H9 (cell line): ENCODE results near the gene IL31. TPM values are rescaled to one million over a fixed set of nuclear protein-coding genes. Genes with fewer than 3 reads are reported as not detected.

Source experiments
- DNase-seq: peaks from one replicate; pipeline ENCODE4 v3.0.0-alpha.2; 2017
- H2AFZ ChIP-seq: one replicate; pipeline ENCODE4 v1.6.1; 2013; ENCODE audit warnings: mild to moderate bottlenecking, low read length, control low read depth, moderate library complexity
- H2AK5ac ChIP-seq: 2 replicates; pipeline ENCODE4 v1.6.1; 2013; ENCODE audit warnings: low read length, control low read depth, mixed read lengths; ENCODE audit not compliant: insufficient read length
- H2BK120ac ChIP-seq: one replicate; pipeline ENCODE4 v1.6.1; 2013; ENCODE audit warnings: low read depth, mild to moderate bottlenecking, low read length, control low read depth, inconsistent platforms; ENCODE audit not compliant: poor library complexity, severe bottlenecking
- H2BK12ac ChIP-seq: 2 replicates; pipeline ENCODE4 v1.6.1; 2013; ENCODE audit warnings: low read length, control low read depth, mixed read lengths, low read depth; ENCODE audit not compliant: insufficient read length
- H2BK15ac ChIP-seq: 2 replicates; pipeline ENCODE4 v1.6.1; 2013; ENCODE audit warnings: low read depth, low read length, control low read depth
- H2BK20ac ChIP-seq: one replicate; pipeline ENCODE4 v1.6.1; 2013; ENCODE audit warnings: low read depth, mild to moderate bottlenecking, low read length, control low read depth, inconsistent platforms; ENCODE audit not compliant: poor library complexity, severe bottlenecking
- H2BK5ac ChIP-seq: 2 replicates; pipeline ENCODE4 v1.6.1; 2013; ENCODE audit warnings: low read length, control low read depth, mixed read lengths; ENCODE audit not compliant: insufficient read length
- H3K14ac ChIP-seq: 2 replicates; pipeline ENCODE4 v1.6.1; 2013; ENCODE audit warnings: low read length, control low read depth; ENCODE audit not compliant: insufficient read depth
- H3K18ac ChIP-seq: 2 replicates; pipeline ENCODE4 v1.6.1; 2013; ENCODE audit warnings: low read depth, mild to moderate bottlenecking, mixed read lengths, low read length, control low read depth; ENCODE audit not compliant: insufficient read length
- H3K23ac ChIP-seq: 2 replicates; pipeline ENCODE4 v1.6.1; 2013; ENCODE audit warnings: low read length, control low read depth, mixed read lengths, low read depth; ENCODE audit not compliant: insufficient read length
- H3K23me2 ChIP-seq: 2 replicates; pipeline ENCODE4 v1.6.1; 2013; ENCODE audit warnings: low read depth, mild to moderate bottlenecking, mixed read lengths, low read length, control low read depth; ENCODE audit not compliant: insufficient read length, poor library complexity, severe bottlenecking
- H3K27ac ChIP-seq: 2 replicates; pipeline ENCODE4 v1.5.1; 2013; ENCODE audit warnings: low read length, control low read depth, mixed read lengths, low read depth; ENCODE audit not compliant: insufficient read length
- H3K27me3 ChIP-seq: 2 replicates; pipeline ENCODE4 v1.6.1; 2013; ENCODE audit warnings: low read length, control low read depth, inconsistent platforms; ENCODE audit not compliant: insufficient read depth
- H3K4ac ChIP-seq: 2 replicates; pipeline ENCODE4 v1.6.1; 2013; ENCODE audit warnings: low read depth, mild to moderate bottlenecking, control low read depth, inconsistent platforms, low read length, moderate library complexity
- H3K4me1 ChIP-seq: 2 replicates; pipeline ENCODE4 v1.6.1; 2013; ENCODE audit warnings: low read length, control low read depth, inconsistent platforms; ENCODE audit not compliant: insufficient read depth
- H3K4me2 ChIP-seq: 2 replicates; pipeline ENCODE4 v1.6.1; 2013; ENCODE audit warnings: low read length, control low read depth, mixed read lengths; ENCODE audit not compliant: insufficient read length, insufficient read depth
- H3K56ac ChIP-seq: 2 replicates; pipeline ENCODE4 v1.6.1; 2013; ENCODE audit warnings: low read depth, mild to moderate bottlenecking, mixed read lengths, low read length, control low read depth; ENCODE audit not compliant: insufficient read length
- H3K79me1 ChIP-seq: 2 replicates; pipeline ENCODE4 v1.6.1; 2013; ENCODE audit warnings: low read depth, mild to moderate bottlenecking, moderate library complexity, low read length, control low read depth, inconsistent platforms; ENCODE audit not compliant: insufficient read depth, poor library complexity, severe bottlenecking
- H3K79me2 ChIP-seq: 2 replicates; pipeline ENCODE4 v1.6.1; 2013; ENCODE audit warnings: low read length, control low read depth, inconsistent platforms; ENCODE audit not compliant: insufficient read depth
- H3K9ac ChIP-seq: 2 replicates; pipeline ENCODE4 v1.6.1; 2013; ENCODE audit warnings: low read length, control low read depth, mixed read lengths; ENCODE audit not compliant: insufficient read length; ENCODE audit errors: extremely low read depth
- H3K9me3 ChIP-seq: one replicate; pipeline ENCODE4 v1.6.1; 2013; ENCODE audit warnings: low read depth, low read length, inconsistent platforms; ENCODE audit not compliant: control insufficient read depth
- H3T11ph ChIP-seq: one replicate; pipeline ENCODE4 v1.6.1; 2013; ENCODE audit warnings: mild to moderate bottlenecking, low read length, control low read depth, inconsistent platforms
- H4K20me1 ChIP-seq: one replicate; pipeline ENCODE4 v1.6.1; 2013; ENCODE audit not compliant: control insufficient read depth, insufficient read length, insufficient read depth
- H4K5ac ChIP-seq: 2 replicates; pipeline ENCODE4 v1.6.1; 2013; ENCODE audit warnings: low read depth, mild to moderate bottlenecking, mixed read lengths, low read length, control low read depth; ENCODE audit not compliant: insufficient read length
- H4K8ac ChIP-seq: replicated peaks from 2 replicates; pipeline ENCODE4 v1.6.1; 2013; ENCODE audit warnings: low read length, control low read depth, mixed read lengths, low read depth; ENCODE audit not compliant: insufficient read length
- H4K91ac ChIP-seq: 2 replicates; pipeline ENCODE4 v1.6.1; 2013; ENCODE audit warnings: low read depth, mild to moderate bottlenecking, moderate library complexity, mixed read lengths, low read length, control low read depth; ENCODE audit not compliant: insufficient read length
- H3K27ac Mint-ChIP-seq, 3 experiments: 2 replicates in 2 of 3; 3 replicates in 1 of 3; pipeline ENCODE4 v1.8.0; 2020 to 2021; ENCODE audit warnings: mixed read lengths in 3 of 3, mild to moderate bottlenecking in 1 of 3, moderate library complexity in 1 of 3
- H3K27me3 Mint-ChIP-seq: 2 replicates; pipeline ENCODE4 v1.8.0; 2021; ENCODE audit warnings: low read depth, mild to moderate bottlenecking, moderate library complexity, mixed read lengths
- H3K36me3 Mint-ChIP-seq, 3 experiments: 2 replicates in 2 of 3; 3 replicates in 1 of 3; pipeline ENCODE4 v1.8.0; 2020 to 2021; ENCODE audit warnings: low read depth in 3 of 3, mixed read lengths in 3 of 3; ENCODE audit not compliant: insufficient read depth in 1 of 3
- H3K4me1 Mint-ChIP-seq, 2 experiments: 2 replicates each; pipeline ENCODE4 v1.8.0; 2020; ENCODE audit warnings: mixed read lengths in 2 of 2
- H3K4me3 Mint-ChIP-seq, 2 experiments: 2 replicates in 1 of 2; 3 replicates in 1 of 2; pipeline ENCODE4 v1.8.0; 2020 to 2021; ENCODE audit warnings: mild to moderate bottlenecking in 2 of 2, mixed read lengths in 2 of 2, moderate library complexity in 1 of 2
- H3K9me3 Mint-ChIP-seq, 2 experiments: 2 replicates in 1 of 2; 3 replicates in 1 of 2; pipeline ENCODE4 v1.8.0; 2020; ENCODE audit warnings: mild to moderate bottlenecking in 2 of 2, mixed read lengths in 2 of 2, moderate library complexity in 1 of 2
- CTCF ChIP-seq: fragments of 200-600 bp; sonication (generic); conservative IDR thresholded peaks from 3 replicates; pipeline ENCODE4 v1.8.0; 2021; ENCODE audit warnings: antibody characterized with exemption, mild to moderate bottlenecking
- WGBS: extraction: QIAGEN DNeasy Blood & Tissue Kit; methylation state at CpG from one replicate; pipeline ENCODE4 v1.1.7; 2013; ENCODE audit warnings: missing lambda C conversion rate, low lambda C conversion rate, mixed read lengths; ENCODE audit not compliant: insufficient read length; ENCODE audit errors: extremely low coverage; 5-methylcytosine and 5-hydroxymethylcytosine counted together
- total RNA-seq: library from RNA; stranded (reverse); gene quantifications from 2 replicates; pipeline ENCODE4 v1.2.1, GENCODE V29; 2021

Gene IL31
- total RNA-seq, 1 experiment from 2014 or later: not detected

- Histone ChIP-seq H3K23ac (no peak overlapping the region), H4K8ac (no peak overlapping the region), H2BK12ac (no peak overlapping the region), H3K23me2 (no peaks in the 10 kb centered on the region), H2BK20ac (no peak overlapping the region), H3K79me2 (no peaks in the 10 kb centered on the region; the same call in 1 of the 2 replicates), H3K9me3 (no peaks in the 10 kb centered on the region), H3K27ac (no peak overlapping the region), H3K4me2 (no peak overlapping the region), H4K5ac (no peak overlapping the region), H3K56ac (no peak overlapping the region), H2BK120ac (no peak overlapping the region), H3K79me1 (no peaks in the 10 kb centered on the region), H4K91ac (no peak overlapping the region), H3K4me1 (0 out of 2 replicates have a peak, but pooled peaks cover 4% of the 10 kb centered on the region), H4K20me1 (peaks cover 2% of the 10 kb centered on the region), H3K18ac (no peak overlapping the region), H3T11ph (no peak overlapping the region), H3K4ac (no peak overlapping the region), H3K14ac (no peak overlapping the region), H2BK5ac (no peak overlapping the region), H2BK15ac (no peak overlapping the region), H2AK5ac (no peak overlapping the region), H3K9ac (no peak overlapping the region), H3K27me3 (no peaks in the 10 kb centered on the region), H2AFZ (no peak overlapping the region)
- Mint-ChIP-seq H3K4me3 (no peak overlapping the region), H3K27me3 (no peaks in the 10 kb centered on the region), H3K27ac (no peak overlapping the region), H3K9me3 (no peaks in the 10 kb centered on the region), H3K4me1 (peaks cover 19 to 20% of the 10 kb centered on the region in 2 experiments), H3K36me3 (peaks cover 14 to 37% (median 14%) of the 10 kb centered on the region in 3 experiments)
- no peak for TF ChIP-seq CTCF
- WGBS: no CpG with 5 or more reads among the region's 13 CpGs
- no peak for DNase-seq
These were observed 46.2 kb downstream of the IL31 start for GRCh38 chr12:122127839-122128238.
